Lower leg skin (tissue), 3 donors: ENCODE data around the gene NR4A1.

Source experiments
- POLR2A ChIP-seq, 2 donors: fragments of 450-650 bp; IDR thresholded peaks; one replicate each; pipeline ENCODE4 v1.6.1; 2016 to 2017; ENCODE audit warnings: antibody characterized with exemption in 2 of 2, mild to moderate bottlenecking in 1 of 2, moderate library complexity in 1 of 2
- TF ChIP-seq, protein P1 (sequence below), 3 donors: fragments of 450-650 bp; IDR thresholded peaks; one replicate each; pipeline ENCODE4 v1.5.1; 2016; ENCODE audit warnings: antibody characterized with exemption in 3 of 3, mild to moderate bottlenecking in 3 of 3, moderate library complexity in 2 of 3

DNA sequence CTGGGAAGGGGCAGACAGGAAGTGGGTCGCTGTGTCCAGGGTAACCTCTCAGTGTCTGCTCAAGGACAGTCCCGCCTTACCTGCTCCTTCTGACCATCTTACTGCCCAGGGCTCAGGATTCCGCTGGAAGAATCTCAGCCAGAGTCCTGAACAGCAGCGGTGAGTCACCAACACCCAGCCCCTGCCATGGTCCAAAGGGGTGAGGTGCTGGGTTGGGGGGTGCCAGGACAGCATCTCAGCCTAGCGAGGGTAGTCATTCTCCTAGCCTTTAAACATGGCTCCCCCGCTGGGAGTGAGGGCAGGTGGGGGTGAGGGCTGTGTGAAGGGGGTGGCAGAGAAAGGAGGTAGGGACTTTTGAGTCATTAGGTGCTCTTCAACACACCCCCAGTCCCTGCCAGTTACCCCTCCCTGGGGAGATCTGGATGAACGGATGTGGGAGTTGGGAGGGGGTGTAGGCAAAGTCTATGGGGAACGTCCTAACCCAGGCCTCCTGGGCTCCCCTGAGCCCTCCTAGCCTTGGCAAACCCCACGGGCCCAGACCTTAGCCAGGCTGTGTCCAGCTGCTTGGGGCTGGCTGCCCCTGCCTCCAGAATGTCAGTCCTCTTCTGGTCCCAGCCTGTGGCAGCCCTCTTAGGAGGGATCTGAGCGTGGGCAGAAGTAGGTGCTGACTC, 42.0 kb upstream of the NR4A1 start:
- TF ChIP-seq POLR2A (IDR thresholded peaks at IDR 0.05) = no peak
- TF ChIP-seq, protein P1, sequence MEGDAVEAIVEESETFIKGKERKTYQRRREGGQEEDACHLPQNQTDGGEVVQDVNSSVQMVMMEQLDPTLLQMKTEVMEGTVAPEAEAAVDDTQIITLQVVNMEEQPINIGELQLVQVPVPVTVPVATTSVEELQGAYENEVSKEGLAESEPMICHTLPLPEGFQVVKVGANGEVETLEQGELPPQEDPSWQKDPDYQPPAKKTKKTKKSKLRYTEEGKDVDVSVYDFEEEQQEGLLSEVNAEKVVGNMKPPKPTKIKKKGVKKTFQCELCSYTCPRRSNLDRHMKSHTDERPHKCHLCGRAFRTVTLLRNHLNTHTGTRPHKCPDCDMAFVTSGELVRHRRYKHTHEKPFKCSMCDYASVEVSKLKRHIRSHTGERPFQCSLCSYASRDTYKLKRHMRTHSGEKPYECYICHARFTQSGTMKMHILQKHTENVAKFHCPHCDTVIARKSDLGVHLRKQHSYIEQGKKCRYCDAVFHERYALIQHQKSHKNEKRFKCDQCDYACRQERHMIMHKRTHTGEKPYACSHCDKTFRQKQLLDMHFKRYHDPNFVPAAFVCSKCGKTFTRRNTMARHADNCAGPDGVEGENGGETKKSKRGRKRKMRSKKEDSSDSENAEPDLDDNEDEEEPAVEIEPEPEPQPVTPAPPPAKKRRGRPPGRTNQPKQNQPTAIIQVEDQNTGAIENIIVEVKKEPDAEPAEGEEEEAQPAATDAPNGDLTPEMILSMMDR (IDR thresholded peaks at IDR 0.05) = no peak
